Transverse colon (tissue), 4 donors: ENCODE results near the gene CLEC6A. TPM values are rescaled to one million over a fixed set of nuclear protein-coding genes. Genes with fewer than 3 reads are reported as not detected.

Experiments
- DNase-seq: peaks from one replicate; pipeline ENCODE4 v3.0.0-alpha.2; 2019
- H3K27ac ChIP-seq, 4 donors: fragments of 200-600 bp; sonication (generic); 2 replicates each; pipeline ENCODE4 v1.5.1; 2016 to 2018; ENCODE audit warnings: inconsistent platforms in 4 of 4
- H3K27me3 ChIP-seq: fragments of 200-600 bp; sonication (generic); 2 replicates; pipeline ENCODE4 v1.5.1; 2017; ENCODE audit warnings: inconsistent platforms
- H3K36me3 ChIP-seq, 4 donors: fragments of 200-600 bp; sonication (generic); 2 replicates each; pipeline ENCODE4 v1.5.1; 2017 to 2019; ENCODE audit warnings: inconsistent platforms in 4 of 4
- H3K4me1 ChIP-seq, 4 donors: fragments of 200-600 bp; sonication (generic); 2 replicates each; pipeline ENCODE4 v1.5.1; 2017 to 2020; ENCODE audit warnings: inconsistent platforms in 4 of 4
- H3K4me3 ChIP-seq, 4 donors: fragments of 200-600 bp; sonication (generic); 1 replicate in 1 of 4; 2 replicates in 3 of 4; pipeline versions ENCODE4 v1.5.1 to v1.6.1; 2017 to 2019; ENCODE audit warnings: inconsistent platforms in 4 of 4
- H3K9me3 ChIP-seq, 2 donors: fragments of 200-600 bp; sonication (generic); 2 replicates each; pipeline ENCODE4 v1.5.1; 2017 to 2019; ENCODE audit warnings: inconsistent platforms in 2 of 2
- CTCF ChIP-seq, 5 experiments: fragments of 200-600 bp in 3 of 5; fragments of 450-650 bp in 2 of 5; sonication (generic) in 3 of 5; IDR thresholded peaks; 1 replicate in 2 of 5; 2 replicates in 3 of 5; pipeline ENCODE4 v1.5.1; 2016 to 2017; ENCODE audit warnings: antibody characterized with exemption in 5 of 5, inconsistent platforms in 3 of 5, mild to moderate bottlenecking in 2 of 5, moderate library complexity in 1 of 5
- EP300 ChIP-seq: sonication (generic); formaldehyde crosslinking; IDR thresholded peaks from one replicate; pipeline ENCODE4 v1.6.1; 2017; ENCODE audit warnings: antibody characterized with exemption, low read depth
- POLR2A ChIP-seq: fragments of 450-650 bp; IDR thresholded peaks from one replicate; pipeline ENCODE4 v1.6.1; 2016; ENCODE audit warnings: antibody characterized with exemption, mild to moderate bottlenecking, moderate library complexity
- POLR2AphosphoS5 ChIP-seq, 3 donors: sonication (generic); formaldehyde crosslinking; IDR thresholded peaks; one replicate each; pipeline ENCODE4 v1.6.1; 2016; ENCODE audit warnings: antibody characterized with exemption in 3 of 3
- WGBS, 2 donors: methylation state at CpG; one replicate each; pipeline ENCODE4 v1.1.5; 2018; ENCODE audit warnings: low coverage in 1 of 2; 5-methylcytosine and 5-hydroxymethylcytosine counted together
- in situ Hi-C, 4 donors: fragments of 200-750 bp; cut with MboI; loops; one replicate each; pipeline versions ENCODE4 v1.15.0 to v1.15.1; 2017; ENCODE audit warnings: low sequenced_read_pairs in 3 of 4, low pct_ligation_motif_present in 1 of 4, low pct_unique_long_range_greater_than_20kb in 1 of 4
- intact Hi-C: fragments of 100-400 bp; cut with DNase I; formaldehyde crosslinking; loops from one replicate; pipeline ENCODE4 v1.15.1; 2023; ENCODE audit warnings: low total_unique reads
- total RNA-seq, 4 donors: library from RNA; depleted of rRNA; stranded (reverse); fragments of >200 nt; gene quantifications; one replicate each; pipeline ENCODE4 v1.1.0, GENCODE V29; 2016

CLEC6A gene
- total RNA-seq, 4 donors from 2014 or later, result not detected

DNA sequence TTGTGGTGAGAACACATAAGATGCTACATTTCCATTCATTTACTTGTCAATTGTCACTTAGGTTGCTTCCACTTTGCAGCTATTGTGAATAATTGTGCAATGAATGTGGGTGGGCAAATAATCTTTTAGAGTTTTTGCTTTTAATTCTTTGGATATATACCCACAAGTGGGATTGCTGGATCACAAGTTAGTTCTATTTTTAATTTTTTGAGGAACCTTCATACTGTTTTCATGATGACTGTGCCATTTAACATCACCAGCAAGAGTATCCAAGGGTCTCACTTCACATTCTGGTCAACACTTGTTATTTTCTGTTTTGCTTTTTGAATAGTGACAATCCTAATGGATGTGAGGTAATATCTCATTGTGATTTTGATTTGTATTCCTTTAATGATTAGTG, 10.5 kb downstream of the CLEC6A start:
- no peak for TF ChIP-seq POLR2A
- TF ChIP-seq EP300, result no peak
- no peak for TF ChIP-seq CTCF (IDR thresholded peaks at IDR 0.05)
- no peak for TF ChIP-seq POLR2AphosphoS5 (IDR thresholded peaks at IDR 0.05)
- Histone ChIP-seq H3K9me3 (no peaks in the 10 kb centered on the region), H3K4me1 (no peaks in the 10 kb centered on the region), H3K27me3 (no peaks in the 10 kb centered on the region), H3K4me3 (no peak overlapping the region), H3K36me3 (no peaks in the 10 kb centered on the region), H3K27ac (no peak overlapping the region)
- intact Hi-C loops (no loop called here), in situ Hi-C loops (no loop called here)
- DNase-seq, result no peak

DNA sequence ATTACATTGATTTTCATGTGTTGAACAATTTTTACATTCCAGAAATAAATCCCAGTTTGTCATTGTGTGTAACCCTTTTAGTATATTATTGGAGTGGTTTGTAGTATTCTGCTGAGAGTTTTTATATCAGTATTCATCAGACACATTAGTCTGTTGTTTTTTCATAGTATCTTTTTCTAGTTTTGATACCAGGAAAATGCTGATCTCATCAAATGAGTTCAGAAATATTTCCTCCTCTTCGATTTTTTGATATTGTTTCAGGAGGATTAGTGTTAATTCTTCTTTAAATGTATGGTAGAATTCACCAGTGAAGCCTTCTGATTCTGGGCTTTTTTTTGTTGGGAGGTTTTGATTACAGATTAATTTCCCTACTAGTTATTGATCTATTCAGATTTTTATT, 15.3 kb downstream of the CLEC6A start:
- H3K4me1 ChIP-seq, result no peaks in the 10 kb centered on the region
- in situ Hi-C loops, result no loop called here
- H3K9me3 ChIP-seq, result no peaks in the 10 kb centered on the region
- DNase-seq, result no peak
- no peaks in the 10 kb centered on the region for H3K27me3 ChIP-seq
- whole genome bisulfite sequencing, 2 donors, result 43 to 57% methylated on average over 1 of the region's 1 CpG
- TF ChIP-seq CTCF (IDR thresholded peaks at IDR 0.05), result no peak
- TF ChIP-seq EP300, result no peak
- no peak for TF ChIP-seq POLR2AphosphoS5 (IDR thresholded peaks at IDR 0.05)
- no peak for TF ChIP-seq POLR2A
- H3K36me3 ChIP-seq, result no peaks in the 10 kb centered on the region
- no peak overlapping the region for H3K27ac ChIP-seq
- no peak overlapping the region for H3K4me3 ChIP-seq
- intact Hi-C loops, result no loop called here

DNA sequence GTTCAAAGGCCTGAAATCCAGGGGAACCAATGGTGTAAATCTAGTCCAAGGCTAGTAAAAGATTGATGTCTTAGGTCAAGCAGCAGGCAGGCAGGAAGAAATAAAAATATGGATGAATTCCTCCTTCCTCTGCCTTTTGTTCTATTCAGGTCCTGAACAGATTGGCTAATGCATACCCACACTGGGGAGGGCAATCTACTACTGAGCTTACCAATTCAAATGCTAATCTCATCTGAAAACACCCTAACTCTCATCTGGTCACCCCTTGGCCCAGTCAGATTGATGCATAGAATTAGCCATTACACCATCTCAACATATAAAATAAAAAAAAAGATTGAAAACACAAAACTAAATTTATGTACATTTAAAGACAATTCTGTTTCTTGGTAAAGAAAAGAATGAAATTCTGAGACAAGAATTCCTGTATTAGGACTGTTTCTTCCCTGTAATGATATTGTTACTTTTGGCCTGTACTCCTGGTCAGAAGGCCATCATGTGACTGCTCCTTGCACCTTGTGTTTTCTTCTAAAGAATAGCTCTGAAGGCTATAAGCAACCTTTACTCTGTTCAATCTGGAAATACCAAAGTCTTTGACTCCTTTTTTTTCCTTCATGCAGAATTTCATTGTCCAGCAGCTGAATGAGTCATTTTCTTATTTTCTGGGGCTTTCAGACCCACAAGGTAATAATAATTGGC, 19.9 kb downstream of the CLEC6A start:
- no peak for DNase-seq
- intact Hi-C loops, result no loop called here
- no peak overlapping the region for H3K27ac ChIP-seq
- in situ Hi-C loops, result no loop called here
- no peak for TF ChIP-seq EP300
- no peak for TF ChIP-seq CTCF (IDR thresholded peaks at IDR 0.05)
- no peak for TF ChIP-seq POLR2AphosphoS5 (IDR thresholded peaks at IDR 0.05)
- TF ChIP-seq POLR2A, result no peak
- no peak overlapping the region for H3K4me3 ChIP-seq
- no peaks in the 10 kb centered on the region for H3K9me3 ChIP-seq
- H3K36me3 ChIP-seq, result no peaks in the 10 kb centered on the region
- H3K4me1 ChIP-seq, result no peaks in the 10 kb centered on the region
- no peaks in the 10 kb centered on the region for H3K27me3 ChIP-seq

- no peak for DNase-seq
- no peak overlapping the region for H3K27ac ChIP-seq
- no peaks in the 10 kb centered on the region for H3K36me3 ChIP-seq
- H3K27me3 ChIP-seq, result no peaks in the 10 kb centered on the region
- no peaks in the 10 kb centered on the region for H3K9me3 ChIP-seq
- TF ChIP-seq CTCF (IDR thresholded peaks at IDR 0.05), result no peak
- no peak for TF ChIP-seq POLR2AphosphoS5 (IDR thresholded peaks at IDR 0.05)
- no peak for TF ChIP-seq EP300
- TF ChIP-seq POLR2A, result no peak
- 75% methylated on average over 2 of the region's 2 CpGs; no CpG with 5 or more reads in 1 of the 2 donors for WGBS, 2 donors
- H3K4me1 ChIP-seq, result no peaks in the 10 kb centered on the region
- H3K4me3 ChIP-seq, result no peak overlapping the region
- intact Hi-C loops (no loop called here), in situ Hi-C loops (no loop called here)
Observed at GRCh38 chr12:8482571-8483061, 26.9 kb downstream of the CLEC6A start.
